Effector CD8-positive, alpha-beta T cell (primary cell): ENCODE data around the gene PLA2G4C.
"Not testable (repeated sequence)": the region's sequence is repeated elsewhere in the genome, so short reads cannot be mapped to it uniquely, and the experiment has no call there.

Experiments
- DNase-seq: peaks from one replicate; lab custom pipeline; 2025; lab: John Stamatoyannopoulos, UW

The PLA2G4C gene

DNA sequence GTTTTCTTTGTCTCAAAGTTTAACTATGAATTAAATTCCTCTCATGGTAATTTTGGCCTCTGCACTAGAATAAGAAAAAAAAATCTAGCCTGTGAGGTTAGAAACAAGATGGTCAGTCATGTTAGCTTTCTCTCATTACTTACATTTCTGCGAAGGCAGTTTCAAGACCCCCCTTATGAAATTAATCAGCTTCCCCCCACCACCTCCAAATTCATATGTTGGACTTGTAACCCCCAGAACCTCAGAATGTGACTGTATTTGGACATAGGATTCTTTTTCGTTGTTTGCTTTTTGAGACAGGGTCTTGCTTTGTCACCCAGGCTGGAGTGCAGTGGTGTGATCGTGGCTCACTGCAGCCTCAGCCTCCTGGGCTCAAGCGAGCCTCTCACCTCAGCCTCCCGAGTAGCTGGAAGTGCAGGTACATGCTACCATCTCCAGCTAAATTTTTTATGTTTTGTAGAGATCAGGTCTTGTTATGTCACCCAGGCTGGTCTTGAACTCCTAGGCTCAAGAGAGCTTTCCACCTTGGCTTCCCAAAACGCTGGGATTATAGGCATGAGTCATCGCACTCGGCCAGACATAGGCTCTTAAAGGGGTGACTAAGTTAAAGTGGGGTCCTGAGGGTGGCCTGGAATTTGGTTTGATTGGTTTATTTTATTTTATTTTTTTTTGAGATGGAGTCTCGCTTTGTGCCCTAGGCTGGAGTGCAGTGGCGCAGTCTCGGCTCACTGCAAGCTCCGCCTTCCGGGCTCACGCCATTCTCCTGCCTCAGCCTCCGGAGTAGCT is 1.4 kb downstream of the PLA2G4C start:
- no peak for DNase-seq

DNA sequence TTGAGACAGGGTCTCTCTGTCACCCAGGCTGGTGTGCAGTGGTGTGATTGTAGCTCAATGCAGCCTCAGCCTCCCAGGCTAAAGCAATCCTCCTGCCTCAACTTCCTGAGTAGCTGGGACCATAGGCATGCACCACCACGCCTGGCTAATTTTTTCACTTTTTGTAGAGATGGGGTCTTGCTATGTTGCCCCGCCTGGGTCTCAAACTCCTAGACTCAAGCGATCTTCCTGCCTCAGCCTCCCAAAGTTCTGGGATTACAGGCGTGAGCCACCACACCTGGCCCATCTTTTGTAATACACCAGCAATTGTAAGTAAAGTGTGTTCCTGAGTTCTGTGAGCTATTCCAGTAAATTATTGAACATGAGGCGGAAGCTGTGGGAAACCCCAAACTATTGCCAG is 6.7 kb downstream of the PLA2G4C start:
- DNase-seq, result no peak

DNA sequence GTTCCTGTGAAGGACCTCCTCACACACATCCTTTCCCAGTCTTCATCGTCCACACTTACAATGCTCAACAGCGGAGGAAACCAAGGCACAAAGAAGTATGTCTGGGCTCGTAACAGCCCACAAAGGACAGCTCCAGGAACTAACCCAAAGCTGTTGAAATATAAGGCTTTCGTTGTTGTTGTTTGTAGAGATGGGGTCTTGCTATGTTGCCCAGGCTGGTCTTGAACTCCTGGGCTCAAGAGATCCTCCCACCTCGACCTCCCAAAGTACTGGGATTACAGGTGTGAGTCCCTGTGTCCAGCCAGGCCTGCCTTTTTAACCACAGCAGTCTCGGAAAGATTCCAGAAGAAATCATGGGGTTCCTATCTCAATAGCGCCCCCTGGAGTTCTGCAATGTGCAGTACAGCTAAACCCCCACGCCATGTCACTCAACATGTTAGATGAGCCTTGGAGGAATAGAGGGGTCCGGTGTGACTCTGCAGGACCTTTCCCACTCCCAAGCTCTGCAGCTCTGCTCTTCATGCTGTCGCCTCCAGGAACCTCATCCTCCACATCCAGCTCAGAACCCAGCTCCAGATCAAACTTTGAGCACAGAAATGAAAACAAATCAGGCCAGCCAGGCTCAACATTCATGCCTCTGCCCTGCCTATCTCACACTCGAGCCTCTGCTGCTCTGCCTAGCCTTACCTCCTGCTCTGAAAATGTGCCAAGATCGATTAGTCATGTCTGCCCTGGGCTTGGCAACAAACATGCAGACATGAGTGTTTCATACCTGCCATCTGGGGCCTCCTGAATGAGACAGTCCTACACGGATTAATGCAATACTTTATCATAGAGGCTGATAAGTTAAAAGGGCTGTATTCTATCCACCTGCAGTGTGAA is 7.5 kb downstream of the PLA2G4C start:
- no peak for DNase-seq

DNA sequence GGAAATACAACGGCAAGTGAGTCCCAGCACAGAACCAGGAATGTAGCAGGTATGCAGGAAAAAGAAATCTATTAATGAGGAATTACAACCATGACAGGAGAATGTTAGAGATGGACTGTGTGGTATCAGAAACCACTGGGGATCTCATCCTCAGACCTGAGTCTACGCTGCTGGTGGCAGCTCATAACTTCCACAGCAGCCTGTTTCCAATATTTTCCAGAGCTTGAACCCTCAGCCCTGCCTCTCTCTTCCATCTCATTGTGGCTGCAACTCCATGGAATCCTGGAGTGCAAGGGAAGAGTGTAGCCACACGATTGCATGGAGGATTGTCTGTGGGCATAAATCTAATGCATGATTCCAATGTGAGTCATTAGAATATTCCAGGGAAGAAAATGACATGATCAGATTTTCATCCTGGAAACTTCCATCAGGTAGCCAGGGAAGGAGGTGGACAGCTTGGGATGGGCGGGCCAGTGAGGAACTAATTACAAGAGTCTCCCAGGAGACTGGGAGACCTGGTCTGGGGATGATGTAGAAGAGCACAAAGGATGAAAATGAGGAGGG is 14.9 kb downstream of the PLA2G4C start:
- no peak for DNase-seq

DNA sequence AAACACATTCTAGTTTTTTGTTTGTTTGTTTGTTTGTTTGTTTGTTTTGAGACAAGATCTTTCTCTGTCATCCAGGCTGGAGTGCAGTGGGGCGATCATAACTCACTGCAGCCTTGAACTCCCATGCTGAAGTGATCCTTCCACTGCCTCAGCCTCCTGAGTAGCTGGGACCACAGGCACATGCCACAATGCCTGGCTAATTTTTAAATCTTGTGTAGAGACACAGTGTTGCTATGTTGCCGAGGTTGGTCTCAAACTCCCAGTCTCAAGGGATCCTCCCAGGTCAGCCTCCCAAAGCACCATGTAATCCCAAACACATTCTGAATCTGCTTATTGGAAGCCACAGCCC is 15.8 kb downstream of the PLA2G4C start:
- no peak for DNase-seq

DNA sequence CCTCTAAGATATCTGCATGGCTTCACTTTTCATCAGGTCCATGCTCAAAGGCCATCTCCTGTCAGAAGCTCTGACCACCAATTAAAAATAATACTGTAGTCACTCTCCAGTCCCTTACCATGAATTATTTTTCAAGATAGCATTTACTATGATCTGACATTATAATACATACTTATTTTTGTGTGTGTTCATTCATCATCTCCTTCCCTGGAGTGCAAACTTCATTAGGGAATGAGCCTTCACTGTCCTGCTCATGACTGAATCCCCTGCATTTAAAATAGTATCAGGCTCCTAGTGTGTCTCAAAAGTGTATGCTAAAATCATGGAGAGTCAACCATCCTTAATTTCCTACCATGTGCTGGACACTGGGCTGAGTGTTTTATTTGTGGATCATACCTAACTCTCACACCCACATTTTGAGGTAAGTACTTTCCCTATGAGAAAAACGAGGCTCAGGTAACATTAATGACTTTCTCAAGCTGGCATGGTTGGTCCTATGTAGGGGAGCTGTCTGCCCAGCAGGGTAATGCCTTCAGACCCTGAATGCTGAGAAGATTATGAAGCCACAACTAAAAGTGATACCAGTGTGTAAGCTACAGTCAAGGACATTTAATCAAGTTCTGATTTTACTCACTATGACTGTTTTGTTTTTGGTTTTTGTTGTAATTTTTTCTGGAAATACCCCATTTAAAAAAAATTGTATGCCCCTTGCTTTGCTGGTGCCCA is 16.3 kb downstream of the PLA2G4C start:
- DNase-seq, result no peak

DNA sequence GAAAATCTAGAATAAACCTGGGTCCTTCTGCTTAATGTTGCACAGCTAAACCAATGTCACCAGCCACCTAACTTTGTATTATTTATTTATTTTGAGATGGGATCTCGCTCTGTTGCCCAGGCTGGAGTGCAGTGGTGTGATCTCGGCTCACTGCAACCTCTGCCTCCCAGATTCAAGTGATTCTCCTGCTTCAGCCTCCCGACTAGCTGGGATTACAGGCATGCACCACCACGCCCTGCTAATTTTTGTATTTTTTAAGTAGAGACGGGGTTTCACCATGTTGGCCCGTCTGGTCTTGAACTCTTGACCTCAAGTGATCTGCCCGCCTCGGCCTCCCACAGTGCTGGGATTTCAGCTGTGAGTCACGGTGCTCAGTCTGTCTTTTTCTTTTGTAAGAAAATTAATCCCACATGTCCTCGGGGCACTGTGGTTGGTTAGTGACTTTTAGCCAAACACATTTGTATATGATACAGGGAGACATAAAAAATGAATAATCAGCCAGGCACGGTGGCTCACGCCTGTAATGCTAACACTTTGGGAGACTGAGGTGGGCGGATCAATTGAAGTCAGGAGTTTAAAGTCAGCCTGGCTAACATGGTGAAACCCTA is 19.4 kb downstream of the PLA2G4C start:
- DNase-seq, result not testable (repeated sequence)

DNA sequence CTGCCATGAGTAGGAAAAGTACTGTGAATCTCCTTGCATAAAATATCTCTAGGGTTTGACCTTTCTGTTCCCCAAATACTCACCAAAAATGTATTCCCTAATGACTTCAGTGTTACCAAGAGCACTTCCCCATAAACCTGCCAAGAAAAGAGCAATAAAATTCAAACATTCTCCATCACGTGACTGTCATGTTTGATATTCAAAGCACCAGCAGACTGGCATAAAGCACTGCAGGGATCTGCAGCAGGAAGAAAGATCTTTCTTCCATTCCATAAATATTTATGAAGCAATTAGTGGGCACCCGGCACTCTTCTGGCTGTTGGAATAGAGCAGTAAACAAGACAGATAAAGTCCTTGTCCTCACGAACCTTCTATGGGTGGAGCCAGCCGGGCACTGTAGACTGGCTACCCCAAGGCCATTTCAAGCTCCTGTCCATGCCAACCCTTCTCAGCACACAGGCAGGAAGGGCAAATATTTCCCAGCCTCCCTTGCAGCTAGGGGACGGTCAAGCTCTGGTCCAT is 20.3 kb downstream of the PLA2G4C start:
- no peak for DNase-seq

DNA sequence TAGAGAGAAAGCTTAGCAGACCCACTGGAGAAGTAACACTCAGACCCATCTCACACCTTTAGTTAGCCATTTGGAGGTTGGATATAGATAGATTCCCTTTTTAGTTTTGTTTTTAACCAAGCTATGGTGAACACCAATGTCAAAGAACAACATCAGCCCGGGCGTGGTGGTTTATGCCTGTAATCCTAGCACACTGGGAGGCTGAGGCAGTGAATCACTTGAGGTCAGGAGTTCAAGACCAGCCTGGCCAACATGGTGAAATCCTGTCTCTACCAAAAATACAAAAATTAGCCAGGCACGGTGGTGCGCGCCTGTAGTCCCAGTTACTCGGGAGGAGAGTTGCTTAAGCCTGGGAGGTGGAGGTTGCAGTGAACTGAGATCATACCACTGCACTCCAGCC is 21.6 kb downstream of the PLA2G4C start:
- DNase-seq, result not testable (repeated sequence)

DNA sequence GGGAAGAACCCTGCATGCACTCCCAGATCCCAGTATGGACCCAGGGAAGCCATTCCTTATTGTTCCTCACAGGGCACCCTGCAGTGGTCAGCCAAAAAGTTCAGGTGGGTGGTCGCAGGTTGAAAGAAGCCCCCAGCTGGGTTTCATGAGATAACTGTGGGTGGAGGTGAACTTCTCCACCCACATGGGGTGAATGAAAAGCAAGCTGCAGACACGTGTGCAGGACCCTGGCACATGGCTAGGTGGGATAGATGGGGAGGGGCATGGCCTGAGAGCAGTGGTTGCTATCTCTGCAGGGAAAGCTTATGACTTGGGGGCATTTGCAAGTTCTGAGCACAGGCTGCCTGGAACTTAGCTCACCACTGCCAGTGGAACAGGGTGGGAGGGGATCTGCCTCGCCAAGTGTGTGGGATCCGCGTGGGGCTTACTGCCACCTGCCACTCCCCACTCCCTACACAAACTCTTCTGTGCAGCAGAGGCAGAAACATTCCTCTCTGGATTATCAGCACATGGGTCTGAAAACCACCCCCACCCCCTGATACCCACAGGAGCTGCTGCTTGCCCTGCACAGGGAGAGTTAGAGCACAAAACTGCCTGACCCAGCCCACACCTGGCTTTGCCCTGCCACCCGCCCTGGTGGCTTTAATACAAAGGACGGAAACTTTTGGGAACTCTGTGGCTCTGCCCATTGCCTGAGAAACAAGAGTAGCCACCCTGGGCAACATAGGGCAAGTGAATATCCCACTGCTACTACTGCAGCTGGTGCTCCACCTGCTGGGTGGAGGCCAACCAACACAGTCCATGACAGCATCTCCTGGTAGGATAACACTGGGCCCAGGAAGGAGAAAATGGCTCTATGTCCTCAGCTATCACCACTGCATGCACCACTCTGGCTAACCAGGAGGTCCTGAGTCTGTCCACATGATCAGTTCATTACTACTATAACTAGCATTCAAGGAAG is 24.4 kb downstream of the PLA2G4C start:
- no peak for DNase-seq

DNA sequence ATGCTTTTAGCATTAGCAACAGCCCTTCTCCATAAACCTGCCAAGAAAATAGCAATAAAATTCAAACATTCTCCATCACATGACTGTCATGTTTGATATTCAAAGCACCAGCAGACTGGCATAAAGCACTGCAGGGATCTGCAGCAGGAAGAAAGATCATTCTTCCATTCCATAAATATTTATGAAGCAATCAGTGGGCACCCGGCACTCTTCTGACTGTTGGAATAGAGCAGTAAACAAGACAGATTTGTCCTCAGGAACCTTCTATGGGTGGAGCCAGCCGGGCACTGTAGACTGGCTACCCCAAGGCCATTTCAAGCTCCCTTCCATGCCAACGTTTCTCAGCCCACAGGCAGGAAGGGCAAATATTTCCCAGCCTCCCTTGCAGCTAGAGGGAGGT is 25.5 kb downstream of the PLA2G4C start:
- no peak for DNase-seq

DNA sequence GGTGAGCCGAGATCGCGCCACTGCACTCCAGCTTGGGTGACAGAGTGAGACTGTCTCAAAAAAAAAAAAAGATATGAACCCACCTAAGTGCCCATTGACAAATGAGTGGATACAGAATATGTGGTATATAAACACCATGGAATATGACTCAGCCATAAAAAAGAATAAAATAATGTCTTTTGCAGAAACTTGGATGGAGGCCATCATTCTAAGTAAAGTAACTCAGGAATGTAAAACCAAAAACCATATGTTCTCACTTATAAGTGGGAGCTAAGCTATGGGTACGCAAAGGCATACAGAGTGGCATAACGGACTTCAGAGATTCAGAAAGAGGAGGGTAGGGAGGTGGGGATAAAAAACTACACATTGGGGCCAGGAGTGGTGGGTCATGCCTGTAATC is 29.5 kb downstream of the PLA2G4C start:
- no peak for DNase-seq

DNA sequence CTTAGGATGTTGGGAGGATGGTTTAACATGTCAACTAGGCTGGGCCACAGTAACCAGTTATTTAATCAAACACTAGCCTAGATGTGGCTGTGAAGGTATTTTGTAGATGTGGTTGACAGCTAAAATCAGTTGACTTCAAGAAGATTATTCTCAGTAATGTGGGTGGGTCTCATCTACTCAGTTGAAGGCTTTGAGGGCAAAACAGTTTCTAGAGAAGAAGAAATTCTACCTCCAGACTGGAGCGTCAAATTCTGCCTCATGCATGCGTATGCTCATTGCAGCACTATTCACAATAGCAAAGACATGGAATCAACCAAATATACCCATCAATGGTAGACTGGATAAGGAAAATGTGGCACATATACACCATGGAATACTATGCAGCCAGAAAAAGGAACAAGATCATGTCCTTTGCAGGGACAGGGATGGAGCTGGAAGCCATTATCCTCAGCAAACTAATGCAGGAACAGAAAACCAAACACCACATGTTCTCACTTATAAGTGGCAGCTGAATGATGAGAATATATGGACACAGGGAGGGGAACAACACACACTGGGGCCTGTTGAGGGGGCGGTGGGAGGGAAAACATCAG is 40.3 kb downstream of the PLA2G4C start:
- DNase-seq, result not testable (repeated sequence)

DNA sequence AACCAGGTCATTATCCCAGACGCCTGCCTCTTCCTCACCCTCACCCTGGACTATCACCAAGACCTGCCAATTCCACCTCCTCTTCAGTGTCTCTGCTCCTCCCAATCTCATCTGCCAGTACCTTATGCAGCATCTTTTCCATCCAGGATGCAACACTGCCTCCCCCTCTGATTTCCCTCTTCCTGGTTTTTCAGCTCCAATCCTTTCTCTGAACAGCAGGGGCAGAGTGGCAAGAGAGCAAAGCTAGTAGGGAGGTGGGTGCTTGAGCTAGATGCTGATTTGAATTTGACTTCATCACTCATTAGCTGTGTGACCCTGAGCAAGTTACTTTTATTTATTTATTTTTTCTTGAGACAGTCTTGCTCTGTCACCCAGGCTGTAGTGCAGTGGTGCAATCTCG is 41.2 kb downstream of the PLA2G4C start:
- DNase-seq, result no peak

DNA sequence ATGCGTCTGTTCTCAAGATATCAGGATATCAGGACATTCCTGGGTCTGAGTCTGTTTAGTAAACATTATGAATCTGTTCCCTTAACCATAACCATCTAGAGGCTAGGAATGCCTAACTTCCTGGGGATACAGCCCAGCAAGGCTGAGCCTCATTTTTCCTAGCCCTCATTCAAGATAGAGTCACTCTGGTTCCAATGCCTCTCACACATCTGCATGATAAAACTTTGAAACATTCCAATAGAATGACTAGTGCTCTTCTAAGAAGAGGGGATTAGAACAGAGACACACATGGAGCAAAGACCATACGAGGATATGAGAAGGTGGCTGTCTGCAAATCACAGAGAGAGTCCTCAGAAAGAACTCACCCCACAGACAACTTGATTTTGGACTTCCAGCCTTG is 46.1 kb downstream of the PLA2G4C start:
- DNase-seq, result no peak

DNA sequence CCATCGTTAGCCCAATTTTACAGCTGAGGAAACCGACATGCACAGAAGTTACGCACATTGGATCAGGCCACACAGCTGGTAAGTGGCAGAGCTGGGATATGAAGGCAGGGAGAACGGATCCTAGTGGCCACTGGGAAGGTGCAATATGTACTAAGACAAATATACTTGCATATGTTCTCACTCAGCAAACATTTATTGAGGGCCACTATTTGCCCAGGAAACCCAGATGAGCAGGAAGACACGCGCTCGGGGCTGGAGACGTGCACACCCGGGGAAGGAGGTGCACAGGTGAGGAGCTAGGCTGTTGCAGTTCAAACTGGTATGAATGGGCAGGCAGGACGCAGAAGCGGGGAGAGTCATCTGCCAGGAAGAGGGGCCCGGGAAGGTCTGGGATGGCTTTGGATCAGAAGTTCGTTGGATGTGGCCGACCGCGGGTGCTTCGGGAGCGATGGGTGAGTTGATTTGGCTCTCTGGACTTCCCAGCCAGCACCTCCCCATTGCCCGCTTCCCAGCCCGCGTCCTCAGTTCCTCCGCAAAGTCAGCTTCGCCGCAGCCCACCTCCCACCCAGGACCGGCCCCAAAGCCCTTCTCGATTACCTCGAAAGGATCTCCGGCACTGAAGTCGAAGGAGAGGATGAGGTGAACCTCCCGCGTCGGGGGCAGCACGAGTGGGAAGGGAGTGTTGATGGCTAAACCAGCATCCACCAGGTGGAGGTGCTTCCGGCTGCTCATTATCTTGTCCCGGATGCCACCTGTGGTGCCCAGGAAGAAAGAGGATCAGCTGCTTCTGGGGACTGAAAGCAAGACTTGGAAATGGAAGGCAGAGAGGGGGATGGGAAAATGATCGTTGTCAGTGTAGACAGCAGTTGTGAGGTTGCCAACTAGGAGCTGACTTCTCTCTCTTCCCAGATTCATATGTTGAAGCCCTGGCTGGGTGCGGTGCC is 48.9 kb downstream of the PLA2G4C start:
- no peak for DNase-seq

DNA sequence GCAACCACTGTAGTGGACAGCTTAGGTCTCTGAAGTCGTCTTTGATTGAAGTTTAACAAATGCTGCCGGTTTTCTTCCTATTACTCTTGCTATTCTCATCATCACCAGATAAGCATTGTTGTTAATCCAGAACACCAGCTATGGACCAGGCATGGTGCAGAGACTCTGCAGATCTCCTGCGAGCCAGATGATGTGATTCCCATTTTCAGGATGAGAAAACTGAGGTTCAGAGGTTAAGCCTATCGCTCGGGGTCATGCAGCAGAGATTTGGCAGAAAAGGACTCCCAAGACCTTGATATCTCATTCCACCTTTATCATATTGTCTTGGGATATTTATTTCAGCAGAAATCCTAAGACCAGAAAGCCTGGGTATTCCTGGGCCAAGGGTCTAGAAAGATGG is 50.2 kb downstream of the PLA2G4C start:
- DNase-seq, result no peak

DNA sequence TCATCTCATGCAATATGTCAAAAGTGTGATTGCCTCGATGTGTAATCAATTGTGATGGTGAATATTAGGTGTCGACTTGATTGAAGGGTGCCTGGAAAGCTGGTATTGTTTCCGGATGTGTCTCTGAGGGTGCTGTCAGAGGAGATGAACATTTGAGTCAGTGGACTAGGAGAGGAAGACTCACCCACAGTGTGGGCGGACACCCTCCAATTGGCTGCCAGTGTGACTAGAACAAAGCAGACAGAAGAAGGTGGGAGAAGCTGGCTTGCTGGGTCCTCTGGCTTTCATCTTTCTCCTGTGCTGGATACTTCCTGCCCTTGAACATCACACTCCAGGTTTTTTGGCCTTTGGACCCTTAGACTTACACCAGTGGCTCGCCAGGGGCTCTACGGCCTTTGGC is 51.3 kb downstream of the PLA2G4C start:
- DNase-seq, result no peak

DNA sequence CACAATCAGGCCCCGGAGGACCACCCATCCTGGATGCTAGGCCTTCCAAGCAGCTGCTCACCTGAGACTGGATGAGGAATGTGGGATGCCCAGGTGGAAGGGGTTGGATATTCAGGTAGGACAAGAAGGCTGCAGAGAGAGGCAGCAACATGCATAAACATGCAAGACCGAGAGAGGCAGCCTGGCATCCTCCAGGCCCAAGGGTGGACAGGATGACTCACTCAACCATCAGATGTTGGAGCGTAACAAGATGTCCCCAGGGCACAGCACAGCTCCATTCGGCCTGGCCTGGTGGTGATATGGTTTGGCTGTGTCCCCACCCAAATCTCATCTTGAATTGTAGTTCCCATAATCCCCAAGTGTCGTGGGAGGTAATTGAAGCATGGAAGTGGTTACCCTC is 56.8 kb downstream of the PLA2G4C start:
- DNase-seq, result no peak
